ENCODE results near the gene CNBD2. TPM values are rescaled to one million over a fixed set of nuclear protein-coding genes. Genes with fewer than 3 reads are reported as not detected.
"Not testable (repeated sequence)": the region's sequence is repeated elsewhere in the genome, so short reads cannot be mapped to it uniquely, and the experiment has no call there.

CNBD2 gene
- total RNA-seq, 2 experiments from 2014 or later = 2.9 to 3.5 TPM

DNA sequence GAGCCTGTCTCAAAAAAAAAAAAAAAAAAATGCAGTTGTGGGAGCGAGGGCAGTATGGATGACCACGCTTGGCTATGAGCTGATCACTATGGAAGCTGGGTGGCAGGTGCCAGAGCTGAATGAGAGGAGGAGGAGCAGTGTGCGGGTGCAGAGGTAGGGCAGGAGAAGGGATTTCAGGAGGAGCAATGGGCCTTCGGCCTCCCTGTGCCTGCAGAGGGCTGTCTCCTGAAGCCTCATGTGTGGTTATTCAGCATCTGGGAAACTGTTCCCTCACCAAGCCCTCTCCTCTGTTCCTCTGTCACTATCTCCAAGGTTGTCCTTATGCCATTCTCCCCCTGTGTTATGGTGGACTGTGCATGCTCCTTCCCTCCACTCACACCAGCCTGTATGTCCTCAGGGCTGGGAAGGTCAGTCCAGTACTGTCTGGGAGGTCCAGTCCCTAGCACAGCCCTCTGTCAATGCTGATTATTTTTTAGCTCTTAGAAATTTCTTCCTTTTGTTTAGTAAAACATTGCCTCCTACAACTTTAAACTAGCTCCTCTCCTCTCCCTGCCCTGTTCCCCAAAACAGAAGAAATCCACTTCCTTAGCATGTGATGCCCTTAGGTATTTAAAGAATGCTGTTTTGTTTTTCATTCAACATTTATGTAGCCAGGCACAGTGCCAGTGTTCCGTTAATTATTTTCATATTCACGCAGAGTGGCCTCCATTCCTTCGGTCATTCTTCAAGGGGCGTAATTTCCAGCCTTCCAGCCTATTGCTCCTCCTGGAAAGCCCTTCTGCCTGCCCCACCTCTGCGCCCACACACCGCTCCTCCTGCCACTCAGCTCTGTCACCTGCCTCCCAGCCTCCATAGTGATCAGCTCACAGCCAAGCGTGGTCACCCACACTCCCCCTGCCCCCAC, 48.9 kb downstream of the CNBD2 start:
- Mint-ChIP-seq H3K4me1 (no peaks in the 10 kb centered on the region), H3K4me3 (no peak overlapping the region), H3K36me3 (ENCODE audit: low read depth) (no peaks in the 10 kb centered on the region), H3K9me3 (ENCODE audit: low read depth) (no peaks in the 10 kb centered on the region), H3K27ac (no peak overlapping the region), H3K27me3 (no peaks in the 10 kb centered on the region)
- POLR2A ChIA-PET = no interaction called here
- DNase-seq = no peak
- CTCF ChIA-PET = interaction anchor here (0.7 to 2.6 kb wide), 3 partner anchors 22 to 1123 kb away, joined by 3 to 13 read pairs (median 3); no protein-coding TSS in a partner anchor
- no peak for ATAC-seq
- intact Hi-C loops (cut with DNase I, micrococcal nuclease) = no loop called here

DNA sequence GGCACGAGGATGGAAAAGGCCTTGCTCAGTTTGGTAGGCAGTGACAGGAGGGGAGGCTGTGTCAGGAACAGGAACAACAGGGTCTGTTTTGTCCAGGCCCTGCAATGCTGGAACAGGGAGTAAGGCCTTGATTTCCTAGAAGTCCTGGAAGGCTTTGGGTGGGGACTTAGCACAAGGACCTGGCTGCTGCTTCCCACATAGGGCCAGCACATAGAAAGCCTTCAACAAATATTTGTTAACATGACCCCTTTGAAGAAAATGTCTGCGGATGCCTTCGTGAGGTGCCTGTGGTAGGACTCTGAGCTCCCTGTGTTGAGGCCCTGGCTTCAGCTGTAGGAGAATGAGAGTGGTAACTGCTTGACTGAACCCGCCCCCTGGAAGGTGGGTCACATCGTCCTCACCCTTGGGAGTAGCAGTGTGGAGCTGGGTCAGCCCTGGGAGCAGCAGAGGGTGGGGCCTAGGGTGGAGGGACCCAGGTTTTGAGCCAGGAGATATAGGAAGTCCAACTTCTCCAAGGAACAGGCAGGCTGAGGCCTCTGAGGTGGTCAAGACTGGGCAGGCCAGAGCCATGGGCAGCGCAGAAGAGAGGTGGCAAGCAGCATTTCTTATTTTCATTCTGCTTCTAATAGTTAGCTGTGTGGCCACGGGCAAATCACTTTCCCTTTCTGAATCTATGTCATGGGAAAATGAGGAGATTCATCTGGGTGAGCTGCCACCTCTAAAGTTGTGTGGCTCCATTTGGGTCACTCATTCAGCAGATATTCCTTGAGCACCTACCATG, 50.0 kb downstream of the CNBD2 start:
- no peak for ATAC-seq
- intact Hi-C loops (cut with DNase I, micrococcal nuclease) = no loop called here
- Mint-ChIP-seq H3K27me3 (no peaks in the 10 kb centered on the region), H3K27ac (no peak overlapping the region), H3K4me3 (no peak overlapping the region), H3K9me3 (ENCODE audit: low read depth) (no peaks in the 10 kb centered on the region), H3K4me1 (no peaks in the 10 kb centered on the region), H3K36me3 (ENCODE audit: low read depth) (no peaks in the 10 kb centered on the region)
- CTCF ChIA-PET = interaction anchor here (0.6 to 0.9 kb wide), 2 partner anchors 10 to 51 kb away, joined by 3 read pairs; no protein-coding TSS in a partner anchor
- POLR2A ChIA-PET = no interaction called here
- no peak for DNase-seq

DNA sequence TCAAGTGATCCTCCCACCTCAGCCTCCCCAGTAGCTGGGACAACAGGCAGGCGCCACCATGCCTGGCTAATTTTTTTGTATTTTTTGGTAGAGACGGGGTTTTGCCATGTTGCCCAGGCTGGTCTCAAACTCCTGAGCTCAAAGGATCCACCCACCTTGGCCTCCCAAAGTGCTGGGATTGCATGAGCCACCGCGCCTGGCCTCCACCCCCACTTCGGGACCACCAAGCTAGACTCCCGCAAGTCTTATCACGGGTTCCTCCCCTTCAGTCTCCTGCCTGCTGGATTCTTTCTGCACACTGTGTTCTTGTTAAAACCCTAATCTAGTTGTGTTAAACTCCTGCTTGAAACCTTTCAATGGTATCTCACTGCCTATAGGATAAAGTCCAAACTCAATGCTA, 57.7 kb downstream of the CNBD2 start:
- ATAC-seq; H3K27me3 Mint-ChIP-seq; intact Hi-C loops (cut with DNase I, micrococcal nuclease); H3K4me3 Mint-ChIP-seq; POLR2A ChIA-PET; H3K36me3 Mint-ChIP-seq (ENCODE audit: low read depth); H3K9me3 Mint-ChIP-seq (ENCODE audit: low read depth); H3K27ac Mint-ChIP-seq; DNase-seq; H3K4me1 Mint-ChIP-seq; CTCF ChIA-PET: not testable (repeated sequence)

DNA sequence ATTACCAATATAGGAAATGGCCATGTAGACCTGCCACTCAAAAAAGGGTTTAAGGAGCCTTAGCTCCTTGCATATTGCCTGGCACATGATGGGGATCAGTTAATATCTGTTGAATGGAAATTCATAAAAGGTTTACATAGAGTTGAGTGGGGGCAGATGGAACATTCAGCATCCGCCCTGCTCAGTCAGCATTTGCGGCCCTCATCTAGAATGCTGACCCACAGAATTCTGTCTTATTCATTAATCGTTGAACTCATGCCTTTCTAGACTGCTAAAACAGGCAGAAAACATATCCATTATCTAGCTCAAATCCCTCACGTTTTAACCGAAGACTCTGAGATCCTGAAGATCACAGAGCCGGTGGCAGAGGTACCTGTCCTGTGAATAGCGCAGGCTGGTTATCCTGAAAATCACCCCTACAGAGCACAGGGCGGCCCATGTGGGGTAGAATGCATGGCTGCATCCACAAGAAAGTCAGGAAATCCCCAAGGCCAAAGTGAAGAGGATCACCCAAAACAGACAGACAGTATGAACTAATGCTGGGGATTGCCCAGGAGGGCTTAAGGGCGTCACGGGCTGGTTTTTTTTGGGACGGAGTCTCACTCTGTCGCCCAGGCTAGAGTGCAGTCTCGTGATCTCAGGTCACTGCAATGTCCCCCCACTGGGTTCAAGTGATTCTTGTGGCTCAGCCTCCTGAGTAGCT, 59.9 kb downstream of the CNBD2 start:
- no peaks in the 10 kb centered on the region for H3K4me1 Mint-ChIP-seq
- H3K9me3 Mint-ChIP-seq (ENCODE audit: low read depth) = no peaks in the 10 kb centered on the region
- no peak overlapping the region for H3K4me3 Mint-ChIP-seq
- intact Hi-C loops (cut with DNase I, micrococcal nuclease) = no loop called here
- CTCF ChIA-PET = no interaction called here
- H3K27ac Mint-ChIP-seq = no peak overlapping the region
- H3K36me3 Mint-ChIP-seq (ENCODE audit: low read depth) = no peaks in the 10 kb centered on the region
- DNase-seq (no peak), ATAC-seq (no peak)
- POLR2A ChIA-PET = no interaction called here
- H3K27me3 Mint-ChIP-seq = peaks cover 4% of the 10 kb centered on the region

DNA sequence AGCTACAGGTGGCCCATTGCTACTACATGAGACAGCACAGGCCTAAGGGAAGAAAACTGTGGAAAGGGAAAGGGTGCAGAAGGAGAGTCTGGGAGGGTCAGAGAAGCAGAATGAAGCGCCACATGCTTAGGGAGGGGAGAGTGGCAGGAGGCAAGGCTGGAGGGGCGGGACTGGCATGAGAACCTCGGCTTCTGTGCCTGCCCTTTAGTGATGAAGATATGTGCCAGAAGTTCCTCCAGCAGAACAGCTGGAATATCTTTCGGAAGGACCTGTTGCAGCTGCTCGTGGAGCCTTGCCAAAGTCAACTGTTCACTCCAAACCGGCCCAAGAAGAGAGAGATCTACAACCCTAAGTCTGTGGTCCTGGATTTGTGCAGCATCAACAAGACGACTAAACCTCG, 61.8 kb downstream of the CNBD2 start:
- DNase-seq = no peak
- Mint-ChIP-seq H3K27me3 (peaks cover 4% of the 10 kb centered on the region), H3K36me3 (ENCODE audit: low read depth) (no peaks in the 10 kb centered on the region), H3K27ac (no peak overlapping the region), H3K9me3 (ENCODE audit: low read depth) (no peaks in the 10 kb centered on the region), H3K4me3 (no peak overlapping the region), H3K4me1 (no peaks in the 10 kb centered on the region)
- intact Hi-C loops (cut with DNase I, micrococcal nuclease) = no loop called here
- ChIA-PET POLR2A (interaction anchor here (1.1 kb wide), 1 partner anchor 11 kb away, joined by 3 read pairs; no protein-coding TSS in a partner anchor), CTCF (no interaction called here)
- no peak for ATAC-seq

DNA sequence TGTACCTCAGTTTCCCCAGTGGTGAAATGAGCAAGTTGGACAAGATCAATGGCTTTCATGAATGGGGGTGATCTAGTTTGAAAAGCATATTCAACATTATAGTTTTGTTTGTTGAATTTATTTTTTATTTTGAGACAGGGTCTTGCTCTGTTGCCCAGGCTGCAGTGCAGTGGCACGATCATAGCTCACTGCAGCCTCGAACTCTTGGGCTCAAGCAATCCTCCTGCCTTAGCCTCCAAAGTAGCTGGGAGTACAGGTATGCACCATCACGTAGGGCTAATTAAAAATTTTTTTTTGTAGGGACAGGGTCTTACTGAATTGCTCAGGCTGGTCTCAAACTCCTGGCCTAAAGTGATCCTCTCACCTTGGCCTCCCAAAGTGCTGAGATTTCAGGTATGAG, 63.4 kb downstream of the CNBD2 start:
- ATAC-seq = no peak
- ChIA-PET POLR2A (no interaction called here), CTCF (interaction anchor here (0.6 to 0.7 kb wide), 2 partner anchors 9 to 39 kb away, joined by 3 read pairs; no protein-coding TSS in a partner anchor)
- Mint-ChIP-seq H3K27me3 (no peaks in the 10 kb centered on the region), H3K36me3 (ENCODE audit: low read depth) (no peaks in the 10 kb centered on the region), H3K4me1 (no peaks in the 10 kb centered on the region), H3K27ac (no peak overlapping the region), H3K9me3 (ENCODE audit: low read depth) (no peaks in the 10 kb centered on the region), H3K4me3 (no peak overlapping the region)
- no peak for DNase-seq
- intact Hi-C loops (cut with DNase I, micrococcal nuclease) = no loop called here

DNA sequence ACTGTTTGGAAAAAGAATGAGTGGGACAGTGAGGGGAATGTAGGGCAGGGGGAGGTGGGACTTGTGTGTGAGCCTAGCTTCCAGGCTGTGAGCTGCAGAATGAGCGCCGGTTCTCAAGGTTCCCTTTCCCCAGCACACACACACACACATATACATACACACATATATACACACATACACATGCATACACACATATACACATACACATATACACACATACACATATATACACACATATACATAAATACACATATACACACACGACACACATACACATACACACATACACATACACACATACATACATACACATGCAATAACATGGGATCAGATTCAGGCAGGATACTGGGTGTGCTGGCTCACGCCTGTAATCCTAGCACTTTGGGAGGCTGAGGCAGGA, 66.5 kb downstream of the CNBD2 start:
- ATAC-seq (no peak), DNase-seq (no peak)
- no peaks in the 10 kb centered on the region for H3K9me3 Mint-ChIP-seq (ENCODE audit: low read depth)
- no peak overlapping the region for H3K4me3 Mint-ChIP-seq
- POLR2A ChIA-PET = no interaction called here
- no peaks in the 10 kb centered on the region for H3K4me1 Mint-ChIP-seq
- intact Hi-C loops (cut with DNase I, micrococcal nuclease) = no loop called here
- no peaks in the 10 kb centered on the region for H3K27me3 Mint-ChIP-seq
- no peak overlapping the region for H3K27ac Mint-ChIP-seq
- CTCF ChIA-PET = no interaction called here
- no peaks in the 10 kb centered on the region for H3K36me3 Mint-ChIP-seq (ENCODE audit: low read depth)

DNA sequence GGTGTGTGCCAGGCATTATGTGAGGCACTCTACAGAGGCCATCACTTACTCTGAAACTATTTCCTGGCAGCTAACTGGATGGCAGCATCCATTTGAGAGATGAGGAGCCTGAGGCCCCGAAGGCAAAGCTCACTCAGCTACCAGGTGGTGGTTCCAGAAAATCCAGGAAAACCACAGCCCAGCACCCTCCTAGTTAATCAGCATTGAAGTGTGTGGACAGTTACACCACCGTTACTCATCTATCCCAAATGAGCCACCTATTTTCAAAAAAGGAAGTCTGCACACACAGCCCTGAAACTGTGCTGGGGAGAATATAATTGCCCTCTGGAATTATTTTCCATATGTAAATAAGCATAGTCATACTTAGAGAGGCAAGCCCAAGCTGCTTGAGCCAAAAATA, 67.4 kb downstream of the CNBD2 start:
- no peak overlapping the region for H3K27ac Mint-ChIP-seq

DNA sequence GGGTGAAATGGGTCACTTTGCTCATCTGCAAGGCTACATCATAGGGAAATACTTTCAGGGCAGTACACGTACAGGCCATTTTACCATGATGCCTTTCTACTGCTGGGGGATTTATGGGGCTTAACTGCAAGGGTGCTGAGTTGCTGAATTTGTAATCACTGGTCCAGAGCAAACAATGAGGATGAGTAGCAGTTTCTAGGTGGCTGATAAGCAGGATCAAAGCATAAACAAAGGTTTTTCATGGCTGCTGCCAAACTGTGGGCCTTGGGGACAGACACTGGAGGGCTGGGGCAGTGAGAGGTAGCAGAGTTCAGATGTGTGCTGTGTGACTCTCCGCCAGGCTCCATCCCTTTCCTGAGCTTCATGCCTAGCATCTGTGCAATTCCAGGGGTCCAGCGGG, 68.3 kb downstream of the CNBD2 start:
- no peaks in the 10 kb centered on the region for H3K27me3 Mint-ChIP-seq
- H3K4me1 Mint-ChIP-seq = no peaks in the 10 kb centered on the region

More for the DNA sequence above, 67.4 kb downstream of the CNBD2 start:
- no peak overlapping the region for H3K4me3 Mint-ChIP-seq
- intact Hi-C loops (cut with DNase I, micrococcal nuclease) = no loop called here
- POLR2A ChIA-PET = no interaction called here
- ATAC-seq = no peak
- H3K27me3 Mint-ChIP-seq = no peaks in the 10 kb centered on the region
- no peaks in the 10 kb centered on the region for H3K9me3 Mint-ChIP-seq (ENCODE audit: low read depth)
- H3K4me1 Mint-ChIP-seq = no peaks in the 10 kb centered on the region
- no peak for DNase-seq
- no peaks in the 10 kb centered on the region for H3K36me3 Mint-ChIP-seq (ENCODE audit: low read depth)
- CTCF ChIA-PET = interaction anchor here (0.6 kb wide), 1 partner anchor 33 kb away, joined by 3 read pairs; no protein-coding TSS in a partner anchor

DNA sequence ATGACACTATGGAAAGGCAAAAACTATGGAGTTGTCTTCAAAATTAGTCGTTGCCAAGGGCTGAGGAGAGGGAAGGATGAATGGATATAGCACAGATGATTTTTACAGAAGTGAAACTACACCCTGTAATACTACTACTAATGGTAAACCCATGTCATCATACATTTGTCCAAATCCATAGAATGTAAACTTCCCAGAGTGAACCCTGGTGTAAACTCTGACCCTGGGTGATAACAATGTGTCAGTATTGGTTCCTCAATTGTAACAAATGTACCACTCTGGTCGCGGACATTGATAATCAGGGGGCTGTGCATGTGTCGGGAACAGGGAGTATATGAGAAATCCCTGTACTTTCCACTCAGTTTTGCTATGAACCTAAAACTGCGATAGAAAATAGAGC, 72.2 kb downstream of the CNBD2 start:
- Mint-ChIP-seq H3K27ac (no peak overlapping the region), H3K4me1 (no peaks in the 10 kb centered on the region), H3K36me3 (ENCODE audit: low read depth) (peaks cover 1% of the 10 kb centered on the region), H3K9me3 (ENCODE audit: low read depth) (no peaks in the 10 kb centered on the region), H3K4me3 (no peak overlapping the region), H3K27me3 (no peaks in the 10 kb centered on the region)
- intact Hi-C loops (cut with DNase I, micrococcal nuclease) = no loop called here
- ChIA-PET CTCF (no interaction called here), POLR2A (no interaction called here)
- DNase-seq = no peak
- no peak for ATAC-seq

More for the DNA sequence above, 68.3 kb downstream of the CNBD2 start:
- CTCF ChIA-PET = no interaction called here
- Mint-ChIP-seq H3K27ac (no peak overlapping the region), H3K4me3 (no peak overlapping the region), H3K9me3 (ENCODE audit: low read depth) (no peaks in the 10 kb centered on the region), H3K36me3 (ENCODE audit: low read depth) (no peaks in the 10 kb centered on the region)
- POLR2A ChIA-PET = no interaction called here
- no peak for ATAC-seq
- intact Hi-C loops (cut with DNase I, micrococcal nuclease) = no loop called here
- DNase-seq = no peak

DNA sequence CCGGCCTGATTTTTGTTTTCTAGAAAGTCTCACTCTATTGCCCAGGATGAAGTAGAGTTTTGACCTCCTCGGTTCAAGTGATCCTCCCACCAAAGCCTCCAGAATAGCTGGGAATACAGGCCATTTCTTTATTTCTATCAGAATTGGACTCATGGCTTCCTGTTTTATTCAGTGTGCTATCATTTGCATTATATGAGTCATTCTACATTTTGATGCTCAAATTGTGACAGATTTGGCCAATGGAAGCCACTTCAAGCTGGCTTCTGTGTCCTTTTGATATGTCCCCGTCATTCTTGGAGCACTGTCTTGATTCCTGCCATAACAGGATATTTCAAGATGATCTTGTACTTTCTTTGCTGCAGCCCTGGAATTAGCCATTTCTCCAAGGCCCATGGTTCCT, 75.1 kb downstream of the CNBD2 start:
- POLR2A ChIA-PET = interaction anchor here (0.6 kb wide), 1 partner anchor 548 kb away, joined by 5 read pairs; no protein-coding TSS in a partner anchor
- Mint-ChIP-seq H3K36me3 (ENCODE audit: low read depth) (peaks cover 22% of the 10 kb centered on the region), H3K9me3 (ENCODE audit: low read depth) (no peaks in the 10 kb centered on the region), H3K27ac (no peak overlapping the region), H3K4me3 (no peak overlapping the region), H3K27me3 (no peaks in the 10 kb centered on the region), H3K4me1 (peaks cover 21% of the 10 kb centered on the region)
- DNase-seq = no peak
- ATAC-seq = peak; percentile 33
- intact Hi-C loops (cut with DNase I, micrococcal nuclease) = no loop called here
- CTCF ChIA-PET = interaction anchor here (0.6 kb wide), 1 partner anchor 1999 kb away, joined by 3 read pairs; no protein-coding TSS in a partner anchor
